Ovary (tissue), 9 donors: ENCODE data around the gene CD2BP2. TPM values are rescaled to one million over a fixed set of nuclear protein-coding genes. Genes with fewer than 3 reads are reported as not detected.

ENCODE experiments used
- DNase-seq, 5 donors: peaks; one replicate each; pipeline ENCODE4 v3.0.0-alpha.2; 2019 to 2020
- H3K27ac ChIP-seq, 2 donors: fragments of 200-600 bp; one replicate each; pipeline versions ENCODE4 v1.5.1 to v1.8.0; 2019 to 2022
- H3K27me3 ChIP-seq: fragments of 200-600 bp; one replicate; pipeline ENCODE4 v1.8.0; 2022
- H3K36me3 ChIP-seq: fragments of 200-600 bp; sonication (generic); one replicate; pipeline ENCODE4 v1.5.1; 2019
- H3K4me1 ChIP-seq: one replicate; pipeline ENCODE4 v1.8.1; 2013; ENCODE audit warnings: mild to moderate bottlenecking, moderate library complexity; ENCODE audit not compliant: insufficient read depth
- H3K4me3 ChIP-seq: fragments of 200-600 bp; sonication (generic); one replicate; pipeline ENCODE4 v1.5.1; 2017
- H3K9me3 ChIP-seq, 2 donors: fragments of 200-600 bp in 1 of 2; sonication (generic) in 1 of 2; one replicate each; pipeline versions ENCODE4 v1.5.1 to v1.8.1; 2013 to 2019; ENCODE audit warnings: mild to moderate bottlenecking in 1 of 2, moderate library complexity in 1 of 2
- EP300 ChIP-seq: sonication (generic); formaldehyde crosslinking; IDR thresholded peaks from one replicate; pipeline ENCODE4 v1.6.1; 2017; ENCODE audit warnings: antibody characterized with exemption
- POLR2A ChIP-seq: fragments of 450-650 bp; IDR thresholded peaks from one replicate; pipeline ENCODE4 v1.6.1; 2017; ENCODE audit warnings: antibody characterized with exemption, mild to moderate bottlenecking, moderate library complexity
- whole genome bisulfite sequencing, 3 donors: extraction: QIAGEN DNeasy Blood & Tissue Kit in 1 of 3; methylation state at CpG; one replicate each; pipeline versions ENCODE4 v1.1.5 to v1.1.7; 2013 to 2017; 5-methylcytosine and 5-hydroxymethylcytosine counted together
- intact Hi-C, 4 donors: fragments of 100-400 bp; cut with DNase I; formaldehyde crosslinking; loops; one replicate each; pipeline versions ENCODE4 v1.11.0 to v1.15.1; 2022 to 2023
- polyA plus RNA-seq, 2 donors: library from polyadenylated mRNA; stranded (reverse); fragments of 200-250 nt in 1 of 2; fragments of 350-450 nt in 1 of 2; fragmentation: Illumina TruSeq in 1 of 2; extraction: RNeasy Lipid Tissue Mini Kit (QIAGEN cat#74804) in 1 of 2; gene quantifications; one replicate each; pipeline ENCODE4 v1.2.3, GENCODE V29; 2013 to 2014
- total RNA-seq, 7 donors: library from RNA; depleted of rRNA in 2 of 7; stranded (reverse); fragments of >200 nt in 2 of 7; fragmentation: NEBNext Ultra II Directional in 3 of 7; extraction: Animal tissue kit (Norgen Biotek cat#: 25700) in 3 of 7; gene quantifications; one replicate each; pipeline versions ENCODE4 v1.1.0 to v1.2.4, GENCODE V29; 2016 to 2023
- TF ChIP-seq, protein P1 (sequence below), 3 donors: fragments of 450-650 bp in 2 of 3; fragments of 200-600 bp in 1 of 3; IDR thresholded peaks; one replicate each; pipeline versions ENCODE4 v1.5.1 to v1.8.0; 2016 to 2022; ENCODE audit warnings: antibody characterized with exemption in 3 of 3, mild to moderate bottlenecking in 1 of 3
- donor health status: DM: no; HTN: no; CAD: no; lungs with moderate emphysema.
- donor health status: DM: no; HTN: no; CAD: no.
- donor health status: Bipolar disorder and iron deficiency.
- donor health status: DM: yes; HTN: yes; CAD: no.
- donor health status: DM: no; HTN: no; CAD: no.
- donor health status: DM: yes; HTN: yes; CAD: no.

Gene CD2BP2
- total and polyA plus RNA-seq, 9 donors, result 29.2 to 81.7 (median 64.7) TPM

DNA sequence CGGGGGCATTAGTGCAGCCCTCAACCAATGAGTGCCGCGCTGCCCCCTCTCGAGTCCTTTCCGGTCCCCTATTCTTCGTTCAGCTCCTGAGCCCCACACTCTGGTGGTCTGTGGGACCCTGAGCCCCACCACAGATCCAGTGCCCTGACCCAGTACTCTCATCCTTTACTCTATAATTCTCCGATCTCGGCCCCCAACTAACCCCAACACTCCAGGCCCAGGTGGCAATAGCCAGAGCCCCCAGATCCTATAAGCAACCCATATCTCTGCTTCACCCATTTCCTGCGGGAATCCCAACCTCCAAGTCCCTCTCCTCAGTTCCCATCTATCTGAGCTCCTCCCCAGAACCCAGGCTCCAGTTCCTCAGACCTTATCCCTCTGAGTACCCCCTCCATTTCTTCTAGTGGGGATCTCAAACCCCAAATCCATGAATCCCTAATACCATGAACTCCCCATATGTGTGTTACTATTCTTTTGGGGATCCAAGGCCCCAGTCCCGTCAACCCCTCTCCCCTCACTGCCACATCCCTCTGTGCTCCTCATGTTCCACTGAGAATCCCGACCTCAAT is 16.2 kb upstream of the CD2BP2 start:
- intact Hi-C loops, result loop anchor here in 1 of 4 donors (10.0 kb wide), 1 partner anchor 283 kb away; the partner anchor contains the start of genes FBRS and PRR14
- Histone ChIP-seq H3K27ac (peak overlapping the region; percentile 16 to 77), H3K36me3 (no peaks in the 10 kb centered on the region), H3K4me3 (peak overlapping the region; percentile 55), H3K9me3 (no peaks in the 10 kb centered on the region), H3K4me1 (peaks cover 6% of the 10 kb centered on the region), H3K27me3 (no peaks in the 10 kb centered on the region)
- no peak for DNase-seq
- TF ChIP-seq EP300 (no peak), POLR2A (no peak)
- TF ChIP-seq, protein P1, sequence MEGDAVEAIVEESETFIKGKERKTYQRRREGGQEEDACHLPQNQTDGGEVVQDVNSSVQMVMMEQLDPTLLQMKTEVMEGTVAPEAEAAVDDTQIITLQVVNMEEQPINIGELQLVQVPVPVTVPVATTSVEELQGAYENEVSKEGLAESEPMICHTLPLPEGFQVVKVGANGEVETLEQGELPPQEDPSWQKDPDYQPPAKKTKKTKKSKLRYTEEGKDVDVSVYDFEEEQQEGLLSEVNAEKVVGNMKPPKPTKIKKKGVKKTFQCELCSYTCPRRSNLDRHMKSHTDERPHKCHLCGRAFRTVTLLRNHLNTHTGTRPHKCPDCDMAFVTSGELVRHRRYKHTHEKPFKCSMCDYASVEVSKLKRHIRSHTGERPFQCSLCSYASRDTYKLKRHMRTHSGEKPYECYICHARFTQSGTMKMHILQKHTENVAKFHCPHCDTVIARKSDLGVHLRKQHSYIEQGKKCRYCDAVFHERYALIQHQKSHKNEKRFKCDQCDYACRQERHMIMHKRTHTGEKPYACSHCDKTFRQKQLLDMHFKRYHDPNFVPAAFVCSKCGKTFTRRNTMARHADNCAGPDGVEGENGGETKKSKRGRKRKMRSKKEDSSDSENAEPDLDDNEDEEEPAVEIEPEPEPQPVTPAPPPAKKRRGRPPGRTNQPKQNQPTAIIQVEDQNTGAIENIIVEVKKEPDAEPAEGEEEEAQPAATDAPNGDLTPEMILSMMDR (IDR thresholded peaks at IDR 0.05), result peak in 1 of 3 donors; percentile 0
- 15 to 19% (median 19%) methylated on average over 11 of the region's 11 CpGs for WGBS, 3 donors

DNA sequence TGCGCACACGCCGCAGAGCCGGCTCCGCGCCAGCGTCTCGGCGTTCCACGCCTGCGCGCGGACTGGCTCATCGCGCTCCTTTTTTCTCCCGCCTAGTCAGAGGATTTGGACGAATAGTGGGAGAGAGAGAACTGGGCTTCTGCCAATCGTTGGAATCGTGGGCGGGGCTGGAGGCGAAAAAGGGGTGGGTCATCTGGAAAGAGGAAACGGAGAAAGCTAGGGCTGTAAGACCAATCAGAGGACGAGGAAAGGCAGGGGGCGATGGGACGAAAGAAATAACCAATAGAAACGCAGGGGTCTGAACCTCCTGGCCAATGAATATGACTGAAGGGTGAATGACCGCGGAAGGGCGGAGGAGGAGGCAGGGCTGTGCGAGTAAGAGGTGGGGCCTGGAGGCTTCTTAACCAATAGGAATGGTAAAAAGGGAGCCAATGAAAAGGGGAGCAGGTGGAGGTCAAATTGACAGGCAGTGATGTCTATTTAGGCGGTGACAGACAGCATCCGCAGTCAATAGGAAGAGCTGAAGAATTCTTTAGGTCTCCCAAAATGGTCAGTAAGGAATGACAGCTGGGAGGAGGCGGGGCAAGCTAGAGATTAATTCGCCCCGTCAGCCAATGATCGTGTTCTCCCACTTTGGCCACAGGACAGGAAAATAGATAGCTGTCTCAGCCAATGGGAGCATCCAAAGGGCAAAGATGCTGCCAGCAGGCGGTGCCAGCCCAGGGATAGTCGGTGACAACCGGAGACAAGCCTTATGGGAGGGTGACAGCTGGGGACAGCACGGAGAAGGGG is 15.5 kb upstream of the CD2BP2 start, which contains the start of gene TBC1D10B:
Gene TBC1D10B, minus strand, starts transcription at position 39 of the 792 bp plus-strand sequence. CDS start 311 bp downstream, outside the sequence.
- H3K4me3 ChIP-seq, result peak within 1 kb of the TSS; percentile 72
- H3K9me3 ChIP-seq, result no peaks in the 10 kb centered on the region
- TF ChIP-seq, protein P1 (IDR thresholded peaks at IDR 0.05), result peak in 1 of 3 donors; percentile 43
- TF ChIP-seq POLR2A, result no peak
- 0% methylated on average over 39 to 40 of the region's 40 CpGs for WGBS, 3 donors
- peaks cover 6% of the 10 kb centered on the region for H3K4me1 ChIP-seq
- H3K27me3 ChIP-seq, result no peaks in the 10 kb centered on the region
- H3K36me3 ChIP-seq, result no peaks in the 10 kb centered on the region
- intact Hi-C loops, result loop anchor here in 1 of 4 donors (10.0 kb wide), 1 partner anchor 284 kb away; the partner anchor contains the start of genes FBRS and PRR14
- DNase-seq, result peak; percentile 96 to 100 (median 98)
- peak within 1 kb of the TSS; percentile 77 to 81 for H3K27ac ChIP-seq

DNA sequence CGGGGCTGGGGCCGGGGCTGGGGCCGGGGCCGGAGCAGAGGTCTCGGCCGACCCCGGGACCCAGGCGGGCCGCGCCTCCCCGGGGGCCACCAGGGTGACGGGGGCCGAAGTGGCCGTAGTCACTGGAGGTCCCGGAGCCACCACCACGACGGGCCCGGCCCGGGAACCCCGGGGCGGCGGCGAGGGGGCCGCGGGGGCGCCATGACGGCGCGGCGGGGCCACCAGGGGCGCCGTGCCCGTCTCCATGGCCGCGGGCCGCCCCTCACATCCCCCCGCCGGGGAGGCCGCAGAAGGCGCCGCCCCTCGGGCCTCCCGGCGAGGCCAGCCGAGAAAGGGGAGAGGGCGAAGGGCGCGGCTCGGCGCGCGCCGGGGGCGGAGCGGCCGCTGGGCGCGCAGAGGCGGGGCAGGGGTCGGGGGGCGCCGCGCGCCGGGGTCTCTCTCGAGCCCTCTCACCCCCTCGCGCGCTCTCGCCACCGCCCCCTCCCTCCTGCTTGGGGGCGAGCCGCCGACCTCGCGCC is 14.9 kb upstream of the CD2BP2 start:
- H3K27me3 ChIP-seq, result no peaks in the 10 kb centered on the region
- H3K9me3 ChIP-seq, result no peaks in the 10 kb centered on the region
- TF ChIP-seq POLR2A, result peak; percentile 65
- TF ChIP-seq, protein P1 (IDR thresholded peaks at IDR 0.05), result no peak
- no peak for TF ChIP-seq EP300
- WGBS, 3 donors, result 0 to 1% (median 0%) methylated on average over 32 to 75 of the region's 76 CpGs
- H3K4me3 ChIP-seq, result peak overlapping the region; percentile 72
- intact Hi-C loops, result loop anchor here in 2 of 4 donors (5.0 to 10.0 kb wide), 2 partner anchors 37 to 285 kb away; partner anchors contain the start of genes FBRS (in 1 of the 2), PRR14 (in 1 of the 2) and ZNF771 (in 1 of the 2)
- H3K4me1 ChIP-seq, result peaks cover 6% of the 10 kb centered on the region
- H3K27ac ChIP-seq, result peak overlapping the region; percentile 67 to 81
- no peak for DNase-seq
- H3K36me3 ChIP-seq, result no peaks in the 10 kb centered on the region
